ENCODE results near the gene LRRC51.

DNA sequence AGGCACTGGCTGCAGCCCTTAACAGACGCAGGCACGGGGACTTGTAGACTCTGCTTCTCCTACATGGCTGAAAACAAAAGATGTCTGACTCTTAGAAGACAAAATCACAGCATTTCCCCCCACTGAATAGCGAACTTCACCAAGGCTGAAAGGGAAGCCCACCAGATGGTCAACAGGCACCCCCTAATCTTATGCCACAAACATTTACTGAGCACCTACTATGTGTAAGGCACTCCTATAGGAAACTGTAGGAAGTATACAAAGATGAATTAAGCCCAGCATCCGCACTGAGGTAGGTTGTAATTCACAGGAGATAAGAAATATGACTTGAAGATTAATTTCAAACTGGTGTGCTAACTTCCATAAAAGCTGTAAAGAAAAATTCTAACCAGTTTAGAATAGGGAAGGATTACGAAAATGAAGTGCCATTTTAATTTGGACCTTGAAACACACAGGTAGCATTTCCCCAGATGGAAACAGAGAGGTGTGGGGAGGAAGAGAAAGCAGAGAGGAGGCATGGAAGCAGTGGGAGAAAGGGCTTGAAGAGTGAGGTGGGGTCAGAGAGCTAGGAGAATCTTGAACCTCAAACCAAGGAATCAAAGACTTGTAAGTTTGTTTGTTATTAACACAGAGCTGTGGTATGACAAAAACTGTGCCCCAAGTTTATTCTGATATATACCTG, 38.4 kb upstream of the LRRC51 start:
- TF ChIP-seq POLR2A (IDR thresholded peaks at IDR 0.05) (no peak), CTCF (IDR thresholded peaks at IDR 0.05) (no peak), EP300 (IDR thresholded peaks at IDR 0.05) (peak in 1 of 4 donors; percentile 47)

All from sigmoid colon (tissue), 4 donors.